ENCODE measurements around the gene H1-8.

DNA sequence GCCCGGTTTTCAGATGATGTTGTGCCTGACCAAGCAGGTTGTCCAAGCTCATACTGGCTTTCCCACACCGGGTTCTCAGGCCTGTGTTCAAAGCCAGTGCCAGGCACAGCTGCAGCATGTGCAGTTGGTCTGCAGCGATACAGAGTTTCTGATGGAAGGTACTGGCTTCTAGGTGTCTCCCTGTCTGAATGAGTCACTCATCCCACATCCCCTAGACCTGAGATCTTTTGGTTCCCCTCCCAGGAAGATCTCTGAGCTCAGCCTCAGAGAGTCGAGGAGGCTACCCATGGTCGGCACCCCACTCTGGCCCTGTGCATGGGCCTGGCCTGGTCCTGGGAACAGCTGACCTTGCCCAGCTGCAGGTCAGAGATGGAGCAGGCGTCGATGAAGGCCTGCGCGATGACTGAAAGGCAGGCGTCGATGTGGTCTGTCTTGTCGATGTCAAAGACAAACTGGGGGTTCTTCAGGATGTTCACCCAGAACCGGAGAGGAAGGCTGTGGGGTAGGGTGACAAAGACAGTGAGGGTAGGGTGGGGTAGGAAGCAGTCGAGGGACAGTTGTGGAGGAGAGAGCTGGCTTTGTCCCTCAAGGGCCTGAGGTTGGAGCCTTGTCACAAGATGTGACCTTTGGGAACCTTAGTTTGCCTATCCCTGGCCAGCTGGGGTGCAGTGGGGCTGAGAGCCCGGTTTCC lies 15.3 kb downstream of the H1-8 start:
- TF ChIP-seq CTCF (IDR thresholded peaks at IDR 0.05) (no peak), POLR2A (IDR thresholded peaks at IDR 0.05) (no peak)
